Stimulated activated naive CD8-positive, alpha-beta T cell treated with anti-CD3 and anti-CD28 coated beads, Interleukin-15, Interleukin-2, amounts not matched to agents 100 ng/mL and 50 ng/mL, for 24 hours (primary cell): ENCODE measurements around the gene FAM209B.
"Not testable (repeated sequence)": the region's sequence is repeated elsewhere in the genome, so short reads cannot be mapped to it uniquely, and the experiment has no call there.

Source experiments
- H3K27ac Mint-ChIP-seq: one replicate; pipeline ENCODE4 v1.8.0; 2021; ENCODE audit warnings: mild to moderate bottlenecking, mixed read lengths
- H3K27me3 Mint-ChIP-seq: one replicate; pipeline ENCODE4 v1.8.0; 2021; ENCODE audit warnings: mixed read lengths
- H3K36me3 Mint-ChIP-seq: one replicate; pipeline ENCODE4 v1.8.0; 2021; ENCODE audit warnings: low read depth, mixed read lengths
- H3K4me1 Mint-ChIP-seq: one replicate; pipeline ENCODE4 v1.8.0; 2021; ENCODE audit warnings: low read depth, mixed read lengths
- H3K4me3 Mint-ChIP-seq: one replicate; pipeline ENCODE4 v1.8.0; 2021; ENCODE audit warnings: mild to moderate bottlenecking, mixed read lengths
- H3K9me3 Mint-ChIP-seq: one replicate; pipeline ENCODE4 v1.8.0; 2021; ENCODE audit warnings: mixed read lengths

Gene FAM209B

DNA sequence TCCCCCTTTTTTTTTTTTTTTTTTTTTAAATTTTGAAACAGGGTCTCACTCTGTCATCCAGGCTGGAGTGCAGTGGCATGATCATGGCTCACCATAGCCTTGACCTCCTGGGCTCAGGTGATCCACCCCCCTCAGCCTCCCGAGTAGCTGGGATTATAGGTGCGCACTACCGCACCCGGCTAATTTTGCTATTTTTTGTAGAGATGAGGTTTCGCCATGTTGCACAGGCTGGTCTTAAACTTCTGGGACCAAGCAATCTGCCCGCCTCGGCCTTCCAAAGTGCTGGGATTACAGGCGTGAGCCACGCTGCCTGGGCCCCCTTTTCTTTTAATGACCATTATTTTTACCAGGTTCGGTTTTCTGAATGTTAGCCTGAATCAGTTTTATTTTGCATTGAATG, 13.5 kb upstream of the FAM209B start:
- Mint-ChIP-seq H3K36me3 (peaks cover 67% of the 10 kb centered on the region), H3K9me3 (peaks cover 17% of the 10 kb centered on the region)

DNA sequence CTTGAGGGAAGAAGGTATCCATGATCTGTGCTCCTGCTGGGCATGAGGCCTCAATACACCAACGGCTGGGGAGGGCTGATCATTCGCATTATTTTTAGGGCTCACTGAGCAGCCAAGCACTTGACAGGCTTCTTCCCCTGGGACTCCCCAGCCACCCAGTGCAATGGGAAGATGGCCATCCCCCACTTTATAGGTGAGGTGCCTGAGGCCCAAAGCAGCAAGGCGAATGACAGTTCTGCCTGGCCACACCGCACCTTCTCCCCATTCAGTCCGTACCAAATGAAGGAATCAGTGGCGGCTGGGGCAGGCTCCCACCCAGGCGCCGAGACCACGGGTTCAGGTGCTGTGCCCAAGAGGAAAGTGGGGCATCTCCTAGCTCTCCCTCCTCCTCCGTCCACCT, 12.9 kb upstream of the FAM209B start:
- peaks cover 17% of the 10 kb centered on the region for H3K9me3 Mint-ChIP-seq
- no peaks in the 10 kb centered on the region for H3K27me3 Mint-ChIP-seq
- peaks cover 4% of the 10 kb centered on the region for H3K4me1 Mint-ChIP-seq
- H3K36me3 Mint-ChIP-seq = peaks cover 67% of the 10 kb centered on the region
- no peak overlapping the region for H3K4me3 Mint-ChIP-seq
- H3K27ac Mint-ChIP-seq = no peak overlapping the region

More for the DNA sequence above, 13.5 kb upstream of the FAM209B start:
- Mint-ChIP-seq H3K4me3 (no peak overlapping the region), H3K27me3 (no peaks in the 10 kb centered on the region), H3K4me1 (peaks cover 4% of the 10 kb centered on the region), H3K27ac (no peak overlapping the region)

DNA sequence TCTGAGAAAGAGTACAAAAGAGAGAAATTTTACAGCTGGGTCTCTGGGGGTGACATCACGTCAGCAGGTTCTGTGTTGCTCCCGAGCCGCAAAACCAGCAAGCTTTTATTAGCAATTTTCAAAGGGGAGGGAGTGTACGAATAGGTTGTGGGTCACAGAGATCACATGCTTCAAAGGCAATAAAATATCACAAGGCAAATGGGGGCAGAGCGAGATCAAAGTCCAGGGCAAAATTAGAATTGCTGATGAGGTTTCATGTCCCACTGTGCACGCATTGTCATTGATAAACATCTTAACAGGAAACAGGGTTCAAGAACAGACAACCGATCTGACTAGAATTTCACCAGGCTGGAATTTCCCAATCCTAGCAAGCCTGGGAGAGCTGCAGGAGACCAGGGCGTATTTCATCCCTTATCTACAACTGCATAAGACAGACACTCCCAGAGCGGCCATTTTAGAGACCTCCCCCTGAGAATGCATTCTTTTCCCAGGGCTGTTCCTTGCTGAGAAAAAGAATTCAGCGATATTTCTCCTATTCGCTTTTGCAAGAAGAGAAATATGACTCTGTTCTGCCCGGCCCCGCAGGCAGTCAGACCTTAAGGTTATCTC, 12.2 kb upstream of the FAM209B start:
- not testable (repeated sequence) for H3K4me1 Mint-ChIP-seq, H3K27ac Mint-ChIP-seq

DNA sequence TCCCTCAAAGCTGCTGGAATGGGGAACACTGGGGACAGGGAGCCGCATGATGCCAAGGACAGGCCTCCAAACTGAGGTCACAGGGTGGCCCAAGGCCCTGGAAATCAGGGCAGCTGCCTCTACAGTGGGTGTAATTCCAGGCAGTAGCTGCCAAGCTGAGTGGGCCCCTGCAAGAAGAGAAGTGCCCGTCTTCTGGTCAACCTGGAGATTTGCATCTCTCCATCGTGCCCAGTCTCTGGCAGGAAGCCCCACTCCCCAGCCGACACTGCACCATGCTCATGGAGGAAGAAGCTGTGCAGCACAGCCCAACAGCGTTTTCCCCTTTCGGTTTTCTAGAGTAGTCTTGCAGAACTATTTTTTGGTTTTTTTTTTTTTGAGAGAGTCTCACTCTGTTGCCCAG, 10.7 kb upstream of the FAM209B start:
- no peak overlapping the region for H3K4me3 Mint-ChIP-seq
- H3K27me3 Mint-ChIP-seq = no peaks in the 10 kb centered on the region
- peaks cover 17% of the 10 kb centered on the region for H3K9me3 Mint-ChIP-seq
- H3K36me3 Mint-ChIP-seq = peaks cover 49% of the 10 kb centered on the region
- peaks cover 4% of the 10 kb centered on the region for H3K4me1 Mint-ChIP-seq
- H3K27ac Mint-ChIP-seq = no peak overlapping the region

More for the DNA sequence above, 12.2 kb upstream of the FAM209B start:
- not testable (repeated sequence) for H3K27me3 Mint-ChIP-seq, H3K4me3 Mint-ChIP-seq
- H3K36me3 Mint-ChIP-seq = peaks cover 64% of the 10 kb centered on the region
- peaks cover 17% of the 10 kb centered on the region for H3K9me3 Mint-ChIP-seq

DNA sequence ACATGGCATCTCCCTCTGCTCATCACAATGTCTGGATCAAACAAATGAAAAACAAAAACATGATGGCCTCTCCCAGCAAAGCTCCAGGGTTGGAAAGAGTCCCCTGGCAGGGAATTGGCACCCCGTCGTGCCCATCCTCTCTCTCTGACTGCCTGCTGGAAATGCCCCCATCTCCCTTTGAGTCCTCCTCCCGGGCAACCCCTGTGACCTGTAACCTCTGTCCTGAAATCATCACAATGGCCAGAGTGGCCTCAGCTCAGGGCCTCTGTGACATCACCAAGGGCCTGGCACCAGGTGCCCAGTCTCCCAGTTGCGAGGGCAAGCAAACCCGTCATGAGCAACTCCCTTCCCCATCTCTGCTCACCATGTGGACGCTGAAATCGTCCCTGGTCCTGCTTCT, 8.6 kb upstream of the FAM209B start, which contains the start of gene FAM209A:
Gene FAM209A, plus strand, starts transcription at position 301 of the 400 bp plus-strand sequence. Its CDS starts 65 bp downstream, at position 366.
- H3K4me3 Mint-ChIP-seq, H3K27me3 Mint-ChIP-seq, H3K27ac Mint-ChIP-seq, H3K4me1 Mint-ChIP-seq: not testable (repeated sequence)
- Mint-ChIP-seq H3K36me3 (peaks cover 28% of the 10 kb centered on the region), H3K9me3 (peaks cover 11% of the 10 kb centered on the region)

DNA sequence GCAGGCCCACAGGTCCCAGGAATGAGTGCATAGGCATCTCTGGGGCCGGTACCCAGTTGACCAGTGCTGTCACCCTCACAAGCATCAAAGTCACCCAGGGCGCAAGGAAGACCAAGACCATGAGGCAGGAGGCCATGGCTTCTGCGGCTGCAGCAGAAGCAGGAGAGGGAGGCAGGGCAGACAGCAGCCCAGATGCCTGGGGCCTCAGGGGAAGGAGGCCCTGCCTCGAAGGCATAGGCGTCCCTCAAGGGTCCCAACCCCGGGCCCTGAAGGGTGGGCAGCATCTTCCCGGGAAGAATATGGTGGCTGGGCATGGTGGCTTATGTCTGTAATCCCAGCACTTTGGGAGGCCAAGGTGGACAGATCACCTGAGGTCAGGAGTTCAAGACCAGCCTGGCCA, 5.5 kb upstream of the FAM209B start:
- no peaks in the 10 kb centered on the region for H3K9me3 Mint-ChIP-seq
- no peak overlapping the region for H3K4me3 Mint-ChIP-seq
- H3K27ac Mint-ChIP-seq = no peak overlapping the region
- no peaks in the 10 kb centered on the region for H3K27me3 Mint-ChIP-seq
- H3K36me3 Mint-ChIP-seq = no peaks in the 10 kb centered on the region
- peaks cover 4% of the 10 kb centered on the region for H3K4me1 Mint-ChIP-seq

DNA sequence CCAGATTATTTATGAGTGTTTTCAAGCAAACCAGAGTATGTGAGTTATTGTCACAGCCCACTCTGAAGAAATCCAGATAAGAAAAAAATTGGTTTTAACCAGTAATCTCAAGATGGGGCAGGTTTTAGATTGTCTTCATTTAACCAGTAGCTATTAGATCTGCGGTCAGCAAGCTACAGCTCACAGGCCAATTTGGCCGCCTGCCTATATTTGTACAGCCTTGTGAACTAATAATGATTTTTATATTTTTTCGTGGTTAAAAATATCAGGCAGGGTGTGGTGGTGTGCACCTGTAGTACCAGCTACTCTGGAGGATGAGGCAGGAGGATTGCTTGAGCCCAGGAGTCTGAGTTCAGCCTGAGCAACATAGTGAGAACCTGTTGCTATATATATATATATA, 5.0 kb downstream of the FAM209B start:
- Mint-ChIP-seq H3K27ac (no peak overlapping the region), H3K36me3 (no peaks in the 10 kb centered on the region), H3K4me1 (no peaks in the 10 kb centered on the region), H3K9me3 (no peaks in the 10 kb centered on the region), H3K27me3 (no peaks in the 10 kb centered on the region), H3K4me3 (no peak overlapping the region)

DNA sequence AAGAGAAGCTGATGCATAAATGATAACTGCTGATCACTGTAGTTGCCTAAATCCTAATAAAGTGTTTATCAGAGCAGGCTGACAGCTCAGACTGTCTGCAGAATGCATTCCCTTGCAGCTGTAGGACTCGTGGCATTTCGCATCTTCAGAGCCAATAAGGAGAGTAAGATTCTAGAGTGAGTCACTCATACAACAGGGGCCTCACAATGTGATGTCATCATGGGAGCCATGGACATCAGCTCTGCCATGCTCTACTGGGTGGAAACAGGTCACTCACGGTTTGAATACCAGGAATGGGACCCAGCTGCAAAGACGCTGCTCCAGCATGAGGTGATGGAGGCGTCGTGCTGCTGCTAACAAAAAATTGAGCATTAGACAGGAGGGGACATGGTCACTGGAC, 7.4 kb downstream of the FAM209B start:
- H3K27ac Mint-ChIP-seq = no peak overlapping the region
- no peaks in the 10 kb centered on the region for H3K36me3 Mint-ChIP-seq
- H3K9me3 Mint-ChIP-seq = no peaks in the 10 kb centered on the region
- no peaks in the 10 kb centered on the region for H3K4me1 Mint-ChIP-seq
- no peaks in the 10 kb centered on the region for H3K27me3 Mint-ChIP-seq
- H3K4me3 Mint-ChIP-seq = no peak overlapping the region

DNA sequence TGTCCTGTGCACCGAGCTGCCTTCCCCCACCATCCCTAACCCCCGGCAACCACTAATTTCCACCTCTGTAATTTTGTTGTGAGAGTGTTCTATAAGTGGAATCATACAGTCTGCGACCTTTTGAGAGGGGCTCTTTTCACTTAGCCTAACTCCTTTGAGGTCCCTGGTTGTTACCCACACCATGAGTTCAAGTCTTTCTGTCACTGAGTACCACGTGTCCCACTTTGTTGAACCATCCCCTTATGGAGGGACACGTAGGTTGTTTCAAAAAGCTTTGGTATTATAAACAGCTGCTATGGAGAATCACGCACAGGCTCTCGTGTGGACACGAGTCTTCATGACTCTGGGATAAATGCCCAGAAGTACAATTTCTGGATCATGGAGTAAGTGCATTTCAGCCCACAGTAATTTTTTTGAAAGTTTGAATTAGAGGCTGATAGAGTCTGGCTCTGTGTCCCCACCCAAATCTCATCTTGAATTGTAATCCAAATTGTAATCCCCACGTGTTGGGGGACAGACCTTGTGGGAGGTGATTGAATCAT, 9.5 kb downstream of the FAM209B start:
- Mint-ChIP-seq H3K36me3 (no peaks in the 10 kb centered on the region), H3K4me1 (no peaks in the 10 kb centered on the region), H3K4me3 (no peak overlapping the region)

DNA sequence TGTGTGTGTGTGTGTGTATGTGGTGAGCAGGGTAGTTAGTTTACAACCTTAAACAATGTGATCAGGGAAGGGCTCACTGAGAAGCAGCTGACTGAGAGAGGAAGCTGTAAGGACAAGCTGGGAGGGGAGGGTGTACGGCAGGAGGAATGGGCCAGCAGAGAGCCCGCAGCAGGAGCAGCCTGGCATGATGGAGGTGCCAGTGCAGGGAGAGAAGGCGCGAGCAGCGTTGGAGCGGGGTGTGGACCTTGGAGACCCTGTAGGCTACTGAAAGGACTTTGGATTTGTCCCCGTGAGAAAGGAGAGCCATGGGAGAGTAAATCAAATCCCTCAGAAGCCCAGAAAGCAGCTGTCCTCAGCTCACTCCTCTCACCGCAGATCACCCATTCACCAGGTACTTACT, 18.5 kb downstream of the FAM209B start:
- no peaks in the 10 kb centered on the region for H3K9me3 Mint-ChIP-seq
- no peaks in the 10 kb centered on the region for H3K27me3 Mint-ChIP-seq
- no peak overlapping the region for H3K27ac Mint-ChIP-seq
- H3K4me1 Mint-ChIP-seq = peaks cover 7% of the 10 kb centered on the region
- no peak overlapping the region for H3K4me3 Mint-ChIP-seq
- H3K36me3 Mint-ChIP-seq = no peaks in the 10 kb centered on the region

More for the DNA sequence above, 9.5 kb downstream of the FAM209B start:
- no peaks in the 10 kb centered on the region for H3K27me3 Mint-ChIP-seq
- H3K9me3 Mint-ChIP-seq = no peaks in the 10 kb centered on the region
- H3K27ac Mint-ChIP-seq = no peak overlapping the region

DNA sequence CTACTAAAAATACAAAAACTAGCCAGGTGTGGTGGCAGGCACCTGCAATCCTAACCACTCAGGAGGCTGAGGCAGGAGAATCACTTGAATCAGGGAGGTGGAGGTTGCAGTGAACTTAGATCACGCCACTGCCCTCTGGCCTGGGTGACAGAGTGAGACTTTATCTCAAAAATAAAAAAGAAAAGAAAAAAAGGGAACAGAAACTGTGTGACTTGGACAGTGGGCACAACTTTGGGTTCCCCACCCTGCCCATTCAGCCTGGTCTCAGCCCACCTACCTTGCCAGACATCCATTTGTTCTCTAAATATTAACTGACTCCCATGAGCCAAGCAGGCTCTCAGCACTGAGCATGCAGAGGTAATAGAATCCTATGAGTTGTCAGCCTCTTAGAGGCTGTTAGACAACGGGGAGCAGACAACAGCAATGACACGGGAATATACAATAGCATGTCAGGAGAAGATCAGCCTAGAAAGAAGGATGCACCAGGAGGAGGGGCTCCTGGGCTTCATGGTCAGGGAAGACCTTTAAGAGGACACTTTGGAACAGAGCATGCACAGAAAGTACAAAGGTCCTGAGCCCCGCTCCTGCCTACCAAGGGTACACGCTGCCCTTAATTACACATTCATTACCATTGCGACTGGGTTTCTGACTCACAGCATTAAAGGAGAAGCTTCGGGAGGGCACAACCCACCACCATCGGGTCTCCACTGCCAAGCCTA, 20.0 kb downstream of the FAM209B start:
- Mint-ChIP-seq H3K36me3 (no peaks in the 10 kb centered on the region), H3K27ac (no peak overlapping the region), H3K9me3 (no peaks in the 10 kb centered on the region)

DNA sequence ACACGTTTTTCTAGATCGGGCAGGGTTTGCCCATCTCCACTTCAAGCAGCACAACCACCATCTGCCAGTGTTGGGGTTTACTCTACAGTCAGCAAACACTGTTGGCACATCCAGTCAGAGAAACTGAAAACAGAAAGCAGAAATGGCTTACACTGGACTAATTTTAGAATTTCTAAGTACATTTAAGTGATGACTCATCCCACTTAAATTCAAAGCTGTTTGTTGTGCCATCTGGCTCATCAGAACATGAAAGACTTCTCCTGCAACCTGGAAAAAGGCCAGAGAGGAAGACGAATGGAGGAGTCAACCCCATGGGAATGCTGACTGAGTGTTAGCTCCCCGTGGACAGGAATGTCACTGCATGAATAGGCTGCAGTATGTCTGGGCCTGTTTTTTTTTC, 21.8 kb downstream of the FAM209B start:
- Mint-ChIP-seq H3K36me3 (no peaks in the 10 kb centered on the region), H3K27me3 (no peaks in the 10 kb centered on the region), H3K9me3 (no peaks in the 10 kb centered on the region), H3K4me3 (no peak overlapping the region), H3K27ac (no peak overlapping the region), H3K4me1 (peaks cover 7% of the 10 kb centered on the region)

More for the DNA sequence above, 20.0 kb downstream of the FAM209B start:
- Mint-ChIP-seq H3K27me3 (no peaks in the 10 kb centered on the region), H3K4me1 (peaks cover 7% of the 10 kb centered on the region), H3K4me3 (no peak overlapping the region)

DNA sequence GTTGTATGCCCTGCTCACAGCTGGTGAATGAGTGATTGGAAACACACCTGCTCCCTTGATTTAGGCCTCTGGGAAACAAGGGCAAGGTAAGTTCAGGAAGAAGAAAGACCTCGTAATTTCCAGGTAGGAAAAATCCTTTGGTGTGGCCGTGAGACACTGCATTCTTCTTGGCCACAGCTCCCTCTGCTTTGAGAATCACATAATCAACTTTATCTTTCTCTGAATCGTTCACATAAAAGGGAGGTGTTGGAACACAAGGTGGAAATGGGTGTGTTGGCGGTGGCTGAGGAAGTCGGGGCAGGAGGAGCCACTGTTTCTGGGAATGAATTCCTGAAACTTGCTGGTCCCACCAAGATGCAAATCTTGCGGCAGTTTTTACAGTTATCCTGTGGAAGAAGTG, 25.9 kb downstream of the FAM209B start:
- H3K27ac Mint-ChIP-seq = no peak overlapping the region
- H3K9me3 Mint-ChIP-seq = no peaks in the 10 kb centered on the region
- H3K36me3 Mint-ChIP-seq = no peaks in the 10 kb centered on the region
- H3K27me3 Mint-ChIP-seq = no peaks in the 10 kb centered on the region
- H3K4me1 Mint-ChIP-seq = peaks cover 7% of the 10 kb centered on the region
- no peak overlapping the region for H3K4me3 Mint-ChIP-seq

DNA sequence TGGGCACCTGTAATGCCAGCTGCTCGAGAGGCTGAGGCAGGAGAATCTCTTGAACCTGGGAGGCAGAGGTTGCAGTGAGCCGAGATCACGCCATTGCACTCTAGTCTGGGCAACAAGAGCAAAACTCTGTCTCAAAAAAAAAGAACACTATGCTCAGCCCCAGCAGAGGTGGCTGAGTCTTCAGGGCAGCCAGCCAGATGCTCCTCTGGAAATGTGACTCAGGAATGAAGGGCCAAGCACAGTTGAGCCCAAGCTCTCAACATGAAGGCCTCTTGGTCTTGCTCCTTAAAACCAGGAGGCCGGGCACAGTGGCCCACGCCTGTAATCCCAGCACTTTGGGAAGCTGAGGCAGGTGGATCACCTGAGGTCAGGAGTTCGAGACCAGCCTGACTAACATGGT, 31.5 kb downstream of the FAM209B start:
- H3K27ac Mint-ChIP-seq, H3K4me1 Mint-ChIP-seq, H3K36me3 Mint-ChIP-seq, H3K4me3 Mint-ChIP-seq, H3K27me3 Mint-ChIP-seq, H3K9me3 Mint-ChIP-seq: not testable (repeated sequence)

DNA sequence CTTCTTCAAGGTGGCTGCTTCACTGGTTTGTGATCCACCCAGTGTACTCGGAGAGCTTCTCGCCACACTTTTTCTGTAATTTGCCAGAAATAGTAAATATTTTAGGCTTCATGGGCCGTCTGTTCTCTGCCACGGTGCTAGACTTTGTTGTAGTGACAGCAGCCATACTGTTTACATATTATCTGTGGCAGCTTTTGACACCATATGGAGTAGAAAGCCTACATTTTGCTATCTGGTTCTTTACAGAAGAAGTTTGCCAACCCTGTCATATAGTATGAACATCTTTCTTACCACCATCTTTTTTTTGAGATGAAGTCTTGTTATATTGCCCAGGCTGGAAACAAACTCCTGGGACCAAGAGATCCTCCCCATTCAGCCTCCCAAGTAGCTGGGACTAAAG, 32.5 kb downstream of the FAM209B start:
- H3K4me3 Mint-ChIP-seq = no peak overlapping the region
- no peaks in the 10 kb centered on the region for H3K9me3 Mint-ChIP-seq
- H3K36me3 Mint-ChIP-seq = no peaks in the 10 kb centered on the region
- H3K27ac Mint-ChIP-seq = no peak overlapping the region
- peaks cover 4% of the 10 kb centered on the region for H3K27me3 Mint-ChIP-seq
- H3K4me1 Mint-ChIP-seq = no peaks in the 10 kb centered on the region
